OCI-LY3 (cell line): ENCODE results near the gene PPHLN1.

Experiments used
- H2AFZ ChIP-seq: fragments of 200-600, 300-600 bp; shearing (Covaris generic); 2 replicates; pipeline ENCODE4 v1.6.0; 2014; ENCODE audit warnings: antibody characterized with exemption, low read depth, low read length
- H3K27ac ChIP-seq: fragments of 200-600, 300-600 bp; sonication (generic); 2 replicates; pipeline ENCODE4 v1.5.1; 2014; ENCODE audit warnings: mild to moderate bottlenecking, low read length, moderate library complexity, mixed read lengths
- H3K27me3 ChIP-seq: fragments of 200-600, 300-600 bp; sonication (generic); 2 replicates; pipeline ENCODE4 v1.6.1; 2014; ENCODE audit warnings: low read depth, low read length, mixed read lengths
- H3K36me3 ChIP-seq: fragments of 200-600, 300-600 bp; sonication (generic); replicated peaks from 2 replicates; pipeline ENCODE3; 2014; ENCODE audit warnings: low read depth, low read length, mixed read lengths
- H3K4me1 ChIP-seq: fragments of 300-600, 200-600 bp; sonication (generic); 2 replicates; pipeline ENCODE4 v1.6.1; 2014; ENCODE audit warnings: low read length, mixed read lengths
- H3K4me2 ChIP-seq: fragments of 200-600, 300-600 bp; sonication (generic); 2 replicates; pipeline ENCODE4 v1.6.1; 2014; ENCODE audit warnings: low read length, mixed read lengths
- H3K4me3 ChIP-seq: fragments of 300-600, 200-600 bp; sonication (generic); 2 replicates; pipeline ENCODE4 v1.5.1; 2014; ENCODE audit warnings: antibody characterized with exemption, mild to moderate bottlenecking, low read length, moderate library complexity
- H3K79me2 ChIP-seq: fragments of 300-600, 200-600 bp; shearing (Covaris generic); 2 replicates; pipeline ENCODE4 v1.6.1; 2014; ENCODE audit warnings: mild to moderate bottlenecking, low read length, mixed read lengths
- H3K9ac ChIP-seq: fragments of 300-600, 200-600 bp; shearing (Covaris generic); 2 replicates; pipeline ENCODE4 v1.6.0; 2014; ENCODE audit warnings: mild to moderate bottlenecking, low read length, moderate library complexity
- H3K9me3 ChIP-seq: fragments of 200-600, 300-600 bp; shearing (Covaris generic); 2 replicates; pipeline ENCODE4 v1.6.1; 2014; ENCODE audit warnings: low read length, mixed read lengths; ENCODE audit not compliant: insufficient read depth
- H4K20me1 ChIP-seq: fragments of 200-600, 300-600 bp; sonication (generic); 2 replicates; pipeline ENCODE4 v1.6.1; 2016; ENCODE audit warnings: low read length, mixed read lengths; ENCODE audit not compliant: insufficient read depth
- EZH2phosphoT487 ChIP-seq: fragments of 200-600 bp; shearing (Covaris generic); IDR thresholded peaks from 2 replicates; pipeline ENCODE4 v1.6.1; 2018; ENCODE audit warnings: antibody characterized with exemption, mixed run types, low read depth
- TF ChIP-seq, protein P1 (sequence below): fragments of 200-600, 300-600 bp; sonication (generic); IDR thresholded peaks from 2 replicates; pipeline ENCODE4 v1.5.1; 2014; ENCODE audit warnings: antibody characterized with exemption, low read length, low read depth

Gene PPHLN1

DNA sequence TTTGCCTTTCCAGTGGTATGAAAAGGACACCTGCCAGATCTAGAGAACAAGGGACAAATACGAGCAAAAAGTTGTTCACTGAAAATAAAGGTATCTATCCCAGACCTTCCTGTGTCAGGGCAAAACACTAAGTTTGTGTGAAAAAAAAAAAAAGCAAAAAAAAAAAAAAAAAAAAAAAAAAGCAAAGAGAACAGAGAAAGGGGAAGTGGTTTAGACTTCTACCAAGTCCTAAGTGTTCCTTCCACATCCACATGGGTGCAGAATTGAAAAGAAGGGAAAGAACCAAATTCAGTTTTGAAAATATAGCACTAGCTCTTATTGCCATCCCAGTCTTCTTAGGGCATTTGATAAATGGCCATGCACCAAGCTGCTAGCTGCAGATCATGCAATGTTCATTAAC is 41.8 kb upstream of the PPHLN1 start:
- no peak overlapping the region for H3K4me3 ChIP-seq
- H3K9ac ChIP-seq = no peak overlapping the region
- no peaks in the 10 kb centered on the region for H4K20me1 ChIP-seq
- H3K9me3 ChIP-seq = no peaks in the 10 kb centered on the region
- H3K27me3 ChIP-seq = 0 out of 2 replicates have a peak, but pooled peaks cover 3% of the 10 kb centered on the region
- H3K4me2 ChIP-seq = peak overlapping the region; percentile 31; the same call in 1 of the 2 replicates
- H3K79me2 ChIP-seq = no peaks in the 10 kb centered on the region
- TF ChIP-seq, protein P1, sequence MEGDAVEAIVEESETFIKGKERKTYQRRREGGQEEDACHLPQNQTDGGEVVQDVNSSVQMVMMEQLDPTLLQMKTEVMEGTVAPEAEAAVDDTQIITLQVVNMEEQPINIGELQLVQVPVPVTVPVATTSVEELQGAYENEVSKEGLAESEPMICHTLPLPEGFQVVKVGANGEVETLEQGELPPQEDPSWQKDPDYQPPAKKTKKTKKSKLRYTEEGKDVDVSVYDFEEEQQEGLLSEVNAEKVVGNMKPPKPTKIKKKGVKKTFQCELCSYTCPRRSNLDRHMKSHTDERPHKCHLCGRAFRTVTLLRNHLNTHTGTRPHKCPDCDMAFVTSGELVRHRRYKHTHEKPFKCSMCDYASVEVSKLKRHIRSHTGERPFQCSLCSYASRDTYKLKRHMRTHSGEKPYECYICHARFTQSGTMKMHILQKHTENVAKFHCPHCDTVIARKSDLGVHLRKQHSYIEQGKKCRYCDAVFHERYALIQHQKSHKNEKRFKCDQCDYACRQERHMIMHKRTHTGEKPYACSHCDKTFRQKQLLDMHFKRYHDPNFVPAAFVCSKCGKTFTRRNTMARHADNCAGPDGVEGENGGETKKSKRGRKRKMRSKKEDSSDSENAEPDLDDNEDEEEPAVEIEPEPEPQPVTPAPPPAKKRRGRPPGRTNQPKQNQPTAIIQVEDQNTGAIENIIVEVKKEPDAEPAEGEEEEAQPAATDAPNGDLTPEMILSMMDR = no peak
- TF ChIP-seq EZH2phosphoT487 = no peak
- peaks cover 11% of the 10 kb centered on the region for H3K4me1 ChIP-seq
- H3K27ac ChIP-seq = no peak overlapping the region
- no peaks in the 10 kb centered on the region for H3K36me3 ChIP-seq
- no peak overlapping the region for H2AFZ ChIP-seq

DNA sequence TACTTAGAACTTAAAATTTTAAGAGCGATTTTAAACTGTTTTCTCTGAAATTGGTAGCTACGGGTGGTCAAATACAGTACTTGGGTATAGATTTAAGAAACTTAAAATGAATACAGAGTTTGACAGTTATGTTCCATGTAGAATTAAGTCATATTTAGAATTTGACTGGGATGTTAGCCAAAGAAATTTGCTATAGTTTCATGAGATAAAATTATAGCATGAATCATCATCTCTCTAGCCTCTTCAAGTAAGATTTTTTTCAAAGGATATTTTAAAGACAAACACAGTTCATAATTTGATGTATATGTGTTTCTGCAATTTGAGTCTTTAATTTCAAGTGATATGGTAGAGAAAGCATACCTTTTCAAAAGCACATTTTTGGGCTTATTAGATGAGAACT is 41.1 kb upstream of the PPHLN1 start:
- Histone ChIP-seq H3K36me3 (no peaks in the 10 kb centered on the region), H3K9ac (no peak overlapping the region), H3K79me2 (no peaks in the 10 kb centered on the region), H3K27ac (no peak overlapping the region), H3K27me3 (0 out of 2 replicates have a peak, but pooled peaks cover 3% of the 10 kb centered on the region), H3K9me3 (no peaks in the 10 kb centered on the region), H4K20me1 (no peaks in the 10 kb centered on the region), H3K4me2 (no peak overlapping the region), H2AFZ (no peak overlapping the region), H3K4me1 (peaks cover 11% of the 10 kb centered on the region), H3K4me3 (no peak overlapping the region)
- TF ChIP-seq EZH2phosphoT487 = no peak
- TF ChIP-seq, protein P1 = no peak

DNA sequence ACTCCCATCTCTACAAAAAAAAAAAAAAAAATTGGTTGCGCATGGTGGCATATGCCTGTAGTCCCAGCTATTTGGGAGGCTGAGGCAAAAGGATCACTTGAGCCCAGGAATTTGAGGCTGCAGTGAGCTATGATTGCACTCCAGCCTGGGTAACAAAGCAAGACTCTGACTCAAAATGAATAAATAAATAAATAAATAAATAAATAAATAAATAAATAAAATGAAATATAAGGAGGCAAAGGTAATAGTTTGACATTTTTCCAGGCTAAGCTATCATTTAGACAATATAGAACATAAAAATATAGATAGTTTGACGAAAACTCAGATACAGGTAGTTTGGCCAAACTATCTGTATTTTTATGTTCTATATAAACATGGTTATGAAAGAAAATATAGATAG is 40.5 kb upstream of the PPHLN1 start:
- Histone ChIP-seq H3K4me2 (no peak overlapping the region), H3K27me3 (0 out of 2 replicates have a peak, but pooled peaks cover 3% of the 10 kb centered on the region), H3K9me3 (no peaks in the 10 kb centered on the region), H3K4me1 (peaks cover 11% of the 10 kb centered on the region), H3K36me3 (no peaks in the 10 kb centered on the region), H2AFZ (no peak overlapping the region), H3K9ac (no peak overlapping the region), H3K27ac (no peak overlapping the region), H3K4me3 (no peak overlapping the region), H4K20me1 (no peaks in the 10 kb centered on the region), H3K79me2 (no peaks in the 10 kb centered on the region)
- TF ChIP-seq, protein P1 = no peak
- TF ChIP-seq EZH2phosphoT487 = no peak

DNA sequence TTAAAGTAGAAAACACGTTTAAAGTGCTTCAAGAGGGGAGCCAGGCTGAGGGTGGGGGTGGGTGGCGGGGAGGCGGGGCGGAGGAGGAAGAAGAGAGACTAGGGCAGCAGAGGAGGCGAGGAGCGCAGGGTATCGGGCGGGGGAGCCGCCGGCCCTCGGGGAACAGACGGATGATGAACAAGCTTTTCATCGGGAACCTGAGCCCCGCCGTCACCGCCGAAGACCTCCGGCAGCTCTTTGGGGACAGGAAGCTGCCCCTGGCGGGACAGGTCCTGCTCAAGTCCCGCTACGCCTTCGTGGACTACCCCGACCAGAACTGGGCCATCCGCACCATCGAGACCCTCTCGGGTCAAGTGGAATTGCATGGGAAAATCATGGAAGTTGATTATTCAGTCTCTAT is 39.2 kb upstream of the PPHLN1 start:
- H3K27ac ChIP-seq = no peak overlapping the region
- peaks cover 11% of the 10 kb centered on the region for H3K4me1 ChIP-seq
- no peak overlapping the region for H3K4me2 ChIP-seq
- H3K27me3 ChIP-seq = 0 out of 2 replicates have a peak, but pooled peaks cover 3% of the 10 kb centered on the region
- no peaks in the 10 kb centered on the region for H3K9me3 ChIP-seq
- H3K36me3 ChIP-seq = no peaks in the 10 kb centered on the region
- H4K20me1 ChIP-seq = no peaks in the 10 kb centered on the region
- no peak for TF ChIP-seq EZH2phosphoT487
- TF ChIP-seq, protein P1 = no peak
- H3K9ac ChIP-seq = no peak overlapping the region
- H3K79me2 ChIP-seq = no peaks in the 10 kb centered on the region
- H2AFZ ChIP-seq = no peak overlapping the region
- H3K4me3 ChIP-seq = no peak overlapping the region
